GM21786 (cell line): ENCODE measurements around the gene ARHGEF38.
A peak's percentile ranks its signal among the peaks of the same experiment; 100 is the strongest.

Experiments used
- ATAC-seq: cut with Tn5 transposase; IDR thresholded peaks from one replicate; pipeline ENCODE4 v1.9.1; 2021; ENCODE audit not compliant: unreplicated experiment

The ARHGEF38 gene, protein sequence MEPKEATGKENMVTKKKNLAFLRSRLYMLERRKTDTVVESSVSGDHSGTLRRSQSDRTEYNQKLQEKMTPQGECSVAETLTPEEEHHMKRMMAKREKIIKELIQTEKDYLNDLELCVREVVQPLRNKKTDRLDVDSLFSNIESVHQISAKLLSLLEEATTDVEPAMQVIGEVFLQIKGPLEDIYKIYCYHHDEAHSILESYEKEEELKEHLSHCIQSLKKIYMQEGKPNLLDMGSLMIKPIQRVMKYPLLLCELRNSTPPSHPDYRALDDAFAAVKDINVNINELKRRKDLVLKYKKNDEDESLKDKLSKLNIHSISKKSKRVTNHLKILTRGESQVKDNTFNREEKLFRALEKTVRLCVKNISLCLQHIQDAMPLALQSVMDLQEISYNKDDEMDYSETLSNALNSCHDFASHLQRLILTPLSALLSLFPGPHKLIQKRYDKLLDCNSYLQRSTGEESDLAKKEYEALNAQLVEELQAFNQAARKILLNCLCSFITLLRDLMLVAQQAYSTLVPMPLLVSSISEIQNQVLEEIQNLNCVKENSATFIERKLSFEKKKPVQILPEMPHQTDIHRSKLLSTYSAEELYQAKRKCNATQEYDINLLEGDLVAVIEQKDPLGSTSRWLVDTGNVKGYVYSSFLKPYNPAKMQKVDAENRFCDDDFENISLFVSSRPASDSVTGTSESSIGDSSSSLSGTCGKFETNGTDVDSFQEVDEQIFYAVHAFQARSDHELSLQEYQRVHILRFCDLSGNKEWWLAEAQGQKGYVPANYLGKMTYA

DNA sequence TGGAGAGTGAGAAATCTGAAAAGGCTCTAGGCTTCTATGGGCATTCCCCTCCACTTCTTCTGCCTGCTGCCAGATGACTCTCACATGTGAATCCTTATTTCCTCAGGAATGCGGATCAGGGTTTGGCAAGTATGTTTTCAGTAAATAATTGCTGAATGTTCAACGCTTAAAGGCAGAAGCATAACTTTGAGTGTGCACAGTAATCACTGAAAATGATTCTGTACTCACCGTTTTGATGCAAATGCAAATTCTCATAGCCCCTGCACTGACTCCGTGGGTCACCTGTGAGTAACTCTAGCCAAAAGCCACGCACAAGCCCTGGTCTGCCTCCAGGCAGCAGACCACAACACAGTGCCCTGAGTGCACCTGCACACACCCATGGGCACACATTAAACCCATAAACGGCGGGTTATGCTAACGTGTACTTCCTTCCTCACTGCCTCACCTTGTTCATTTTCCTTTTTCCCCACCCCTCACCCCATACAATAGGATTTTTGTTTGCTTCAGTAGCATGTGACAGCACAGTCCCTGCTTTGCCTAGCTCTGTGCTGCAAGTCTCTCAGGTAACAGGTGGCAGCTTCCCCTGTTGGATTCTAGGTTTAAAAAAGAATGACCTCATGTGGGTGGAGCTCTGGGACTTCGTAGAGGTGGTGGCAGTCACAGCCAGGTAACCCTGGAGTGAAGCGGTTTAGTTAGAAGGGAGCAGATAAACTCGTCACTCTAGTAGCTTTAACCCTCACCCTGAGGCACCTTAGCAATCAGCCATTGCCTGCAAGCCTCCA, at the start of gene ARHGEF38:
Gene ARHGEF38, plus strand, starts transcription at position 656 of the 782 bp plus-strand sequence. CDS start 146 bp downstream, outside the sequence.
- no peak for ATAC-seq

DNA sequence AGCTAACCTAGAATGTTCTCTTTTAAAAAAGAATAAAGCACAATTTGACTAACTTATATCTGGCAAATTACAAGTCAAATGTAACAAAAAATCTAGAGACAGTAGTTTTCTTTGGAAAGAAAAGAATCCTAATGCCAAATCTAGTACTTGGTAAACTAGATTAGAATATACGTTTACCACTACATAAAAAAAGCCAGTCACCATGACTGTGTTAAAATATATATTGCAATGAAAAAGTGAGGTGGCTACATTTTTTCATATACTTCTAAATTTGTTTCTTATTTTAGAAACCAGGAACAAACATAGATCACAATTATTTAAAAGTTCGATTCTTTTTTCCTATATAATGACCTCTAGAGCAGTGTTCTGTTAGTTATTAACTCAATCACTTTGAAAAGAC, 48.9 kb upstream of the ARHGEF38 start:
- no peak for ATAC-seq

- no peak for ATAC-seq
These were observed 47.7 kb upstream of the ARHGEF38 start for GRCh38 chr4:105504744-105505143.

DNA sequence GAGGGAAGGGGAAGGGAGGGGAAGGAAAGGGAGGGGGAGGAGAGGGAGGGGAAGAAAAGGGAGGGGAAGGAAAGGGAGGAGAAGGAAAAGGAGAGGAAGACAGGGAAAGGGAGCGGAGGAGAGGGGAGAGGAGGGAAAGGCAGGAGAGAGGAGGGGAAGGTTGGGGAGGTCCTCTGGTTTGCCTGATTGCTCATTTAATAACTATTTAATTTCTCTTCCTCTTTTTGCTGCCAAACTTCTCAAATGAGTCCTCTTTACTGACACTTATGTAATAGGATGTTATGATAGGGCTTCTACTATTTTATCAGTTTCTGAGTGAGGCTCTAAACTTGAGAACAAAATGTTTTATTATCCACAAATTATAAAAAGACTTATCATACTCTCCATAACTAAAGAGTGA, 43.1 kb upstream of the ARHGEF38 start:
- peak; percentile 98 for ATAC-seq

GRCh38 chr4:105509714-105510113, 42.7 kb upstream of the ARHGEF38 start:
- no peak for ATAC-seq

DNA sequence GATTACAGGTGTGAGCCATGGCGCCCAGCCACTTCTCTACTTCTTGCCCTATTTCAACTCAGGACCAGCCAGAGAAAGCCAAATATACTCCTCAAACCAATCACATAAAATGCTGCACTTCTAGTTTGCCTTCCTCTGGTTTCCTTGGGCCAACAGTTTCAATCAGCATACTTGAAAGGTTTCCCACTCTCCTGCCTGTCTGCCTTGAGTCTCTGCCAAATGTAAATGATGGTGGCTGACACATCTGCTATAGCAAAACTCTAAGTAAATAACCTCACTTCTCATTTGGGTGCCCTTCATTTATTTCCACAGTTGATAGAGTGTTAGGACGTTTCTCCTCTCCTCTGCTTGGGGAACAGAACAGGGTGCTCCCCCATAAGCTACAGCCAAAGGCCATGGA, 42.2 kb upstream of the ARHGEF38 start:
- no peak for ATAC-seq

DNA sequence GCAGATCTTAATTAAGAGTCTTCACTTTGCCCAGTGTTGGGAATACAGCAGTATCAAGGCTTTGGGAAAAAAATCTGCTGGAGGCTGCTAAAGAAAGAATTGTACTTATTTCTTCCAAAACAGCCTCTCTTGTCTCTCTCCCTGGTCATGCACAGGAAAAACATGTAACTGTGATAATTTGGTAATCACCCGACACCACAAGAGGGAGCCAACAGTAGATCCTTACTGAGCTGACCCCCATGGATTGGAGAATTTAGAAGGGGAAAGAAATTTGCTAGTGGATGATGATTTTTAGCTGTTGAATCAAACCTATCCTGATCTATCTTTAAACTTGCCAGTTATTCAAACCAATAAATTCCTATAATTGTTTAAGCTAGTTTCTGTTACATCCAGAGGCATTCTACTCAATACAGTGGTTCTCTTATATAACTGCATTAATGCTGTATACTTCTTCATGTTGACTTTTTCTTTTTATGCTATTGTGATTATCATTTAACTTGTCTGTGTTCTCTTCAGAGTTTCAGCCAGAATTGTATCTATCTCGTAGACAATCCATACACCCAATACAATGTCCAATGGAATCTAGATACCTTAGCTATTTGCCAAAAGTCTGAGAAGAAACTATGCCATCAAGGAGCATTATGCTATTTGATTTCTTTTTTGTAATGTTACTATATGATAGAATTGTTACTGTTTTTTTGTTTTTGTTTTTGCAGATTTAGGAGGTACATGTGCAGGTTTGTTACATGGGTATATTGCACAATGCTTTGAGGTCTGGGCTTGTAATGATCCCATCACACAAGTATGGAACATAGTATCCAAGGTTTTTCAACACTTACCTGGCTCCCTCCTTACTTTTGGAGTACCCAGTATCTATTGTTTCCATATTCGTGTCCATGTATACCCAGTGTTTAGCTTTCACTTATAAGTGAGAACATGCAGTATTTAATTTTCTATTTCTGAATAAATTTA, 31.3 kb upstream of the ARHGEF38 start:
- ATAC-seq, result no peak

DNA sequence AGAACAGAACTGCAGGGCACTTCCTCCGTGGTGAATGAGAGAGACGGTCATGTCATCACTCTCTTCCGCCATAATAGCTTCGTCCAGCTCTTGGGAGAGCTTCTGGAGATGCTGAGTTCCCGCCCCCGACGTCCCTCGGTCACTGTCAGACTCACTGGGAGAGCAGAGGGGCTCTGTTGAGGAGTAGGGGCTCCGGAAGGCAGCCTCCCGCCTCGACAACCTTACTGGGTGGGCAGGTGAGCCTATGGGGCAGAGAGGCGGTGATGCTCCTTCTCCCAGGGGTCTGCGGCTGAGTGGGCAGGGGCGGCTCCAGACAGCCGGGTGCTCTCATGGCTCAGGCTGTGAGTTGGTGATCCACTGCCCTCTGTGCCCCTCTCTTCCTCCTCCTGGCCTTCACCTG, 25.8 kb upstream of the ARHGEF38 start:
- ATAC-seq, result no peak

GRCh38 chr4:105527081-105527480, 25.3 kb upstream of the ARHGEF38 start:
- no peak for ATAC-seq

GRCh38 chr4:105536601-105537000, 15.8 kb upstream of the ARHGEF38 start:
- ATAC-seq, result no peak

DNA sequence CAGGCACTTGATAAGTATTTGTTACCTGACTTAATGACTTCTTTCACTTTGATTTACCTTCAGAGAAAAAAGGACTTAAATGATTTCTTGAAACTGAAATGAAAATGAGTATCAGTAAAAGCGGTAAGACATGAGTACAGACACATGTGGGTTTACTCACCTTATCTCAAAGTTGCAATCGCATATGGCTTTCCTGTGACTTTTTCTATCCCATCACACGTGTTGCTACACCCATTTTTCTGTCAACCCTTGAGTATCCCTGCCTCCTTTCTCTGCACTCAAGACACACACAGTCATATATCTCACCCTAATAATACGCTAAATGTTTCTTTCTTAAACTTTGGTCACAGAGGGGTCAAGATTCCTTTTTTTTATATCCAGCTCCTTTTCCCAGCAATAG, 11.0 kb upstream of the ARHGEF38 start:
- ATAC-seq, result no peak

GRCh38 chr4:105542039-105542438, 10.4 kb upstream of the ARHGEF38 start:
- ATAC-seq, result no peak

- no peak for ATAC-seq
These were observed 9.1 kb upstream of the ARHGEF38 start for GRCh38 chr4:105543346-105543745.

DNA sequence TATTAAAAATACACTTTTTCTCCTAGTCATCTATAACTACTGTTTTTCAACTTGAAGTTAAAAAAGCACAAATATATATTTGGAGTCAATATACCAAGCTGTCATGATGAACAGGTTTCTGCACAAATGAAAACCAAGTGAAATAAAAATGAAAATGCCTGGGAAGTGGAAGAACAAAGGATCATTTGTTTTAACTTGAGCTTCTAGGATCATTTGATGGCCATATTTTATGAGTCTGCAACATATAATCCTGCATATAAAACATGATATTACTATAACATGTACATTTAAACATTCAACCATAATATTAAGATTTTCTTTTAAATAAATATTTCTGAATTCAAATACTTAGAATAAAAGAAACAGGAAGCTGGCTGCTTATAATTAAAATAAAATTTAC, 8.5 kb upstream of the ARHGEF38 start:
- ATAC-seq, result no peak

DNA sequence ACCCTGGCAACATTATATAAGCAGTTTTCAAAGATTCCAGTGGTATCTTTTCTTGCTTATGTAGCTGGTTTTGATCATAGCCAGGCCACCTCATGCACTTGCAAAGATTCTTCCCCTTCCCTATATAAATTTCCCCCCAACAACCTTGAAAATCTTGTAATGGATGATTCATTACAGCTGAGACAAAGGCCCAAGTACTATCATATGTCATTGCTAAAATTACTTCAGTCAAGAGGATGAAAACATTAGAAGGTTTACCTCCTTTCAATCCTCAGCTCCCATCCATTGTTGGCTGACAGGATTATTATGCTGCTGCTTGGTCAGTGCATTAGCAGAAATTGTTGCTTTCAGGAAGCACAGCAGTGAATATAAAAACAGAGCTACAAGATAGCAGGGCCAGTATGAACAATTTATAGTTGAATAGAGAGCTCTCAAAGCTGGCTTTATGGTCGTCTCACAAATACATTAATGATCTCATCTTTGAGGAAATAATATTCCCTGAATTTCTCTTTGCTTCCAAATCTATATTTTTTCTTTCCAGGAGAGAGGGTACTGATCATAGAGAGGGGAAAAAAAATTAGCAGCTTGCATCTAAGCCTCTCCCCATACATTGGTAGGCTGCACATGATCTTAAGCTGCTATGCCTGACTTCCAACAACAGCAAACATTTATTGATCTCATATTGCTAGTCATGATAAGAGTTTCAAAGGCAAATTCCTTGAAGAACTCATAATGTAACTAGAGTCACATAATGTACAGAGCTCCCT, 7.7 kb upstream of the ARHGEF38 start:
- ATAC-seq, result no peak

- ATAC-seq, result no peak
These were observed 6.3 kb upstream of the ARHGEF38 start for GRCh38 chr4:105546086-105546485.

DNA sequence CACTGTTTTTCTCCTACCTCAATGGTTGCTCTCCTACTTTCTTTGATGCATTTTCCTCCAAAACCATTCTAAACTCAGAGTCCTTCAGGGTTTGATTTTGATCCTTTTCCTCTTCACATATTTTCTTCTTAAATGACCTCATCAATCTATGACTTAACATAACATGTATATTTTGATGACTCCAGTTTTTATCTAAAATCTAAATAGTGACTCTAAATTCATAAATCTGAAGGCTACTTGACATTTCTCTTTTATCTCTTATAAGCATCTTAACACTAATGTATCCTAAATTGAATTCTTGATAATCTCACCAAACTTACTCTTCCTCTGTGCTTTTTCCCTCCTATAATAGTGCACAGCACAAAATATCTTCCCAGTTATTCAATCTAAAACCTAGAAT, 4.7 kb upstream of the ARHGEF38 start:
- no peak for ATAC-seq

- no peak for ATAC-seq
These were observed 3.9 kb upstream of the ARHGEF38 start for GRCh38 chr4:105548483-105548882.

DNA sequence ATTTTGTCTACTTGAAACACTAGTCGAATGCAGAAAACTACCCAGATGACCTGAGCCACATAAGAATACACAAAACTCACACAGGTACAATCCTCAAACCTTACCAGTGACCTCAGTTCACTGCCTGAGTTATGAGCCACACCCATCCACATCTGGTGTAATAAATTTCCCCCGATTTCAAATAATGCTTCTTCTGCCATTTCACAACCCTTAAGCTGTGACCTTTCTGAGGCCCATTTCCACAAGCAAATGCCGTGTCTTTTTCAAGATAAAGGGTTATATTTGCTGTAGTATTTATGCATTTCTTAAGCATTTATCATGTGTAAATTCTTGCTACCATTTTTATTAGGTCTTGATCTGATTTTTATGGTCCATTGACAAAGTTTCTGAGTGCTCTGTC, 1.8 kb upstream of the ARHGEF38 start:
- ATAC-seq, result no peak

DNA sequence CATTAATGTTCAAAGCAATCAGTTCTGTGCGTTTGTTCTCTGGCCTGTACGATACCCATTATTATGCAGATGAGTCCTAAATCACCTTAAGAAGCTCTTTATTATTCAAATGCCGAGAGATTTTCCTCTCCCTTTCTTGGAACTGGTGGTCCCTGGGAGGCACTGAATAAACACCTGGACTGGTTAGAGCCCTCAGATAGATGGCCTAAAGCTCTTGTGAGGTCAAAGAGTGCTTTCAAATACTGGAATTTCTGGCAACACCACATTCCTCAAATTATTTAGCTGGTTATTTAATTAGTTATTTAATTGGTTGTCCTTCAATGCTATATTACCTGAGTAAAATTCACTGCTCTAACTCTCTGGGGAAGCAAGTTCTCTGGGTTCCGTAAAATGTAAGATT, 3.0 kb downstream of the ARHGEF38 start:
- ATAC-seq, result no peak
